HepG2 (cell line): Measurements from ENCODE around the gene PFDN2. TPM values are rescaled to one million over a fixed set of nuclear protein-coding genes. Genes with fewer than 3 reads are reported as not detected.

Source experiments
- IRF2 ChIP-seq: IDR thresholded peaks from 2 replicates; pipeline ENCODE4 v1.6.1; 2018; ENCODE audit warnings: missing genetic modification reagents, missing compliant biosample characterization
- MAZ ChIP-seq, 2 experiments: sonication (generic) in 1 of 2; formaldehyde crosslinking in 1 of 2; IDR thresholded peaks; 2 replicates each; pipeline versions ENCODE4 v1.5.0 to v1.6.1; 2012 to 2020; ENCODE audit warnings: low read depth in 2 of 2, mild to moderate bottlenecking in 2 of 2, borderline replicate concordance in 1 of 2, improper control_type of control experiment in 1 of 2, low read length in 1 of 2, missing genetic modification reagents in 1 of 2, moderate library complexity in 1 of 2
- MYC ChIP-seq: sonication (generic); formaldehyde crosslinking; IDR thresholded peaks from 2 replicates; pipeline ENCODE4 v1.9.0; 2021; ENCODE audit warnings: missing genetic modification reagents, borderline replicate concordance
- PPARG ChIP-seq: conservative IDR thresholded peaks from 2 replicates; pipeline ENCODE4 v1.6.1; 2016; ENCODE audit warnings: missing biosample characterization, missing genetic modification reagents
- RAD21 ChIP-seq: fragments of 450-650 bp; formaldehyde crosslinking; IDR thresholded peaks from 2 replicates; pipeline ENCODE4 v1.5.0; 2020; ENCODE audit warnings: mild to moderate bottlenecking
- SETDB1 ChIP-seq: sonication (generic); formaldehyde crosslinking; IDR thresholded peaks from 2 replicates; pipeline ENCODE4 v1.5.1; 2020; ENCODE audit warnings: missing genetic modification reagents, mild to moderate bottlenecking, borderline replicate concordance
- SOX5 ChIP-seq: IDR thresholded peaks from 2 replicates; pipeline ENCODE4 v1.6.1; 2016; ENCODE audit warnings: borderline replicate concordance
- TBP ChIP-seq: sonication (generic); formaldehyde crosslinking; IDR thresholded peaks from 2 replicates; pipeline ENCODE4 v1.5.0; 2020; ENCODE audit warnings: missing genetic modification reagents
- TEAD2 ChIP-seq: sonication (generic); formaldehyde crosslinking; IDR thresholded peaks from 2 replicates; pipeline ENCODE4 v1.9.0; 2021; ENCODE audit warnings: missing genetic modification reagents
- ZNF329 ChIP-seq: sonication (generic); formaldehyde crosslinking; IDR thresholded peaks from 2 replicates; pipeline ENCODE4 v1.9.0; 2021; ENCODE audit warnings: low read depth, mild to moderate bottlenecking, missing genetic modification reagents
- ZNF431 ChIP-seq: sonication (generic); formaldehyde crosslinking; IDR thresholded peaks from 2 replicates; pipeline ENCODE4 v1.9.0; 2022; ENCODE audit warnings: missing genetic modification reagents, low read depth, mild to moderate bottlenecking, borderline replicate concordance
- ZNF484 ChIP-seq: sonication (generic); formaldehyde crosslinking; IDR thresholded peaks from 2 replicates; pipeline ENCODE4 v1.5.1; 2020; ENCODE audit warnings: mild to moderate bottlenecking, low read depth, missing genetic modification reagents, borderline replicate concordance
- ZNF572 ChIP-seq: sonication (generic); formaldehyde crosslinking; IDR thresholded peaks from 2 replicates; pipeline ENCODE4 v1.5.1; 2020; ENCODE audit warnings: mild to moderate bottlenecking, missing genetic modification reagents
- ZNF850 ChIP-seq: sonication (generic); formaldehyde crosslinking; conservative IDR thresholded peaks from 2 replicates; pipeline ENCODE4 v1.9.0; 2021; ENCODE audit warnings: mild to moderate bottlenecking, missing genetic modification reagents
- ZSCAN21 ChIP-seq: sonication (generic); formaldehyde crosslinking; IDR thresholded peaks from 2 replicates; pipeline ENCODE4 v1.8.0; 2022; ENCODE audit warnings: mild to moderate bottlenecking, missing genetic modification reagents, moderate library complexity, borderline replicate concordance
- polyA plus RNA-seq, 8 experiments: library from polyadenylated mRNA; depleted of rRNA in 3 of 8; stranded (reverse) in 7 of 8; unstranded in 1 of 8; fragments of >200 nt; fragmentation: Illumina TruSeq in 4 of 8; extraction: Trizol in 4 of 8; gene quantifications; 2 replicates each; pipeline versions ENCODE4 v1.2.1 to v1.2.3, GENCODE V29; 2011 to 2016; ENCODE audit warnings: low read depth in 4 of 8, missing spikeins in 1 of 8, mixed read lengths in 1 of 8; ENCODE audit not compliant: insufficient read depth in 1 of 8
- total RNA-seq, 5 experiments: library from RNA; depleted of rRNA; stranded (reverse); fragments of >200 nt; fragmentation: Illumina TruSeq; extraction: Trizol; gene quantifications; 2 replicates each; pipeline ENCODE4 v1.2.3, GENCODE V29; 2016; ENCODE audit warnings: low read depth in 1 of 5
- TF ChIP-seq, protein P1 (sequence below): sonication (generic); formaldehyde crosslinking; IDR thresholded peaks from 2 replicates; pipeline ENCODE4 v1.4.0; 2020; ENCODE audit warnings: missing genetic modification reagents; ENCODE audit errors: not compliant biosample characterization
- TF ChIP-seq, protein P2 (sequence below): sonication (generic); formaldehyde crosslinking; IDR thresholded peaks from 2 replicates; pipeline ENCODE4 v1.4.0; 2020; ENCODE audit warnings: missing genetic modification reagents, borderline replicate concordance
- TF ChIP-seq, protein P3 (sequence below): sonication (generic); formaldehyde crosslinking; IDR thresholded peaks from 2 replicates; pipeline ENCODE4 v1.8.1; 2023; ENCODE audit warnings: mild to moderate bottlenecking, missing genetic modification reagents
- TF ChIP-seq, protein P4 (sequence below): sonication (generic); formaldehyde crosslinking; IDR thresholded peaks from 2 replicates; pipeline ENCODE4 v1.8.1; 2023; ENCODE audit warnings: mild to moderate bottlenecking, missing genetic modification reagents
- TF ChIP-seq, protein P5 (sequence below): fragments of 450-650 bp; IDR thresholded peaks from 2 replicates; pipeline ENCODE4 v1.6.1; 2016

PFDN2 gene
- total and polyA plus RNA-seq, 2 of the 13 experiments (the other 11 are each of a cell fraction or from before 2014, with no cell fraction given): 62.6 to 63.6 TPM

DNA sequence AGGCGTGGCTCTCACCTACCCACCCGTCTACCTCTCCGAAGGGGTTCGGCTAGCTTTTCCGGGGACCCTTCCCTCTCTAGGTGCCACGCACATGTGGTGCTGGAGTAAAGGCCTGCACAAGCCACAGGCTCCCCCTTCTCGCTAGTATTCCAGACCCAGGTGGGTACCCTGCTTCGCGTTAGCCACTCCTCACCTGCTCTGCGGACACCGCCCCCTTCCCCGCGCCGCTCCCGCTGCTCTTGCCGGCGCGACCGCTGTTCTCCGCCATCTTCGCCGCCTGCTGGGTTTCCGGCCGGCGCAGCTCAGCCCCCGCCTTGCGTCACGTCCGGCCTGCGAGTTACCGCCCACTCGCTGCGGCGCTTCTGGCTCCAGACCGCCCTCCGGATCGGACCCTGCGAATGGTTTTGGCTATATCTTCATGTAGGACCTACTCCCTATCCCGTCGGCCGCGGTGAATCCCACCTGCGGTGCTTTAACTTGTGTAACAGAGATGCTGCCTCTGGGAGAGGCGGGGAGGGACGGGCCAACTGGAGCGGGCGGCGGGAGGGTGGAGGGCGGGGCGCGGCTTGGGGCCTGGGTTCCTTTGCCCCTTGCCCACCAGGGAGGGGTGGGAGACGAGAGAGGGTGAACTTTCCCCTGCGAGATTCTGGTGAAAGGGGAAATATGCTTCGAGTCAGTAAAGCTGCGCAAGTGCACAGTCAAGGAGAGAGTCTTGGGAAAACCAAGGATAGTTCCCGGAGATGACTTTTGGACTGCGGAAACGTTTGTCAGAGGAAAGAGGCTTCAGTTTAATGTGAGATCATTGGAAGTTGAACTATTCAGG lies at the start of gene PFDN2, which contains the start of gene NIT1 (continued):
- TF ChIP-seq, protein P1, sequence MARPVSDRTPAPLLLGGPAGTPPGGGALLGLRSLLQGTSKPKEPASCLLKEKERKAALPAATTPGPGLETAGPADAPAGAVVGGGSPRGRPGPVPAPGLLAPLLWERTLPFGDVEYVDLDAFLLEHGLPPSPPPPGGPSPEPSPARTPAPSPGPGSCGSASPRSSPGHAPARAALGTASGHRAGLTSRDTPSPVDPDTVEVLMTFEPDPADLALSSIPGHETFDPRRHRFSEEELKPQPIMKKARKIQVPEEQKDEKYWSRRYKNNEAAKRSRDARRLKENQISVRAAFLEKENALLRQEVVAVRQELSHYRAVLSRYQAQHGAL (CRISPR knock-in tag): peak; percentile 36
- TF ChIP-seq ZNF572 (CRISPR knock-in tag) (no peak), ZNF431 (peak; percentile 37; the same call in 1 of the 2 replicates), MAZ (IDR thresholded peaks at IDR 0.05; ENCODE audit: borderline replicate concordance, low read depth, low read length) (peak; percentile 27; the same call in 1 of the 2 replicates), MAZ (CRISPR knock-in tag; IDR thresholded peaks at IDR 0.05; ENCODE audit: low read depth) (peak; percentile 80; the same call in 1 of the 2 replicates), ZSCAN21 (CRISPR knock-in tag) (no peak), RAD21 (CRISPR knock-in tag) (peak; percentile 26; the same call in 1 of the 2 replicates), TEAD2 (CRISPR knock-in tag) (no peak), MYC (peak; percentile 87; the same call in 1 of the 2 replicates), ZNF329 (CRISPR knock-in tag) (no peak), IRF2 (CRISPR knock-in tag) (peak; percentile 62; the same call in 1 of the 2 replicates), SOX5 (CRISPR knock-in tag) (peak; percentile 33; the same call in 1 of the 2 replicates), PPARG (CRISPR knock-in tag) (no peak), TBP (CRISPR knock-in tag) (no peak), ZNF484 (CRISPR knock-in tag) (no peak), ZNF850 (CRISPR knock-in tag) (no peak), SETDB1 (CRISPR knock-in tag) (no peak)
- TF ChIP-seq, protein P2, sequence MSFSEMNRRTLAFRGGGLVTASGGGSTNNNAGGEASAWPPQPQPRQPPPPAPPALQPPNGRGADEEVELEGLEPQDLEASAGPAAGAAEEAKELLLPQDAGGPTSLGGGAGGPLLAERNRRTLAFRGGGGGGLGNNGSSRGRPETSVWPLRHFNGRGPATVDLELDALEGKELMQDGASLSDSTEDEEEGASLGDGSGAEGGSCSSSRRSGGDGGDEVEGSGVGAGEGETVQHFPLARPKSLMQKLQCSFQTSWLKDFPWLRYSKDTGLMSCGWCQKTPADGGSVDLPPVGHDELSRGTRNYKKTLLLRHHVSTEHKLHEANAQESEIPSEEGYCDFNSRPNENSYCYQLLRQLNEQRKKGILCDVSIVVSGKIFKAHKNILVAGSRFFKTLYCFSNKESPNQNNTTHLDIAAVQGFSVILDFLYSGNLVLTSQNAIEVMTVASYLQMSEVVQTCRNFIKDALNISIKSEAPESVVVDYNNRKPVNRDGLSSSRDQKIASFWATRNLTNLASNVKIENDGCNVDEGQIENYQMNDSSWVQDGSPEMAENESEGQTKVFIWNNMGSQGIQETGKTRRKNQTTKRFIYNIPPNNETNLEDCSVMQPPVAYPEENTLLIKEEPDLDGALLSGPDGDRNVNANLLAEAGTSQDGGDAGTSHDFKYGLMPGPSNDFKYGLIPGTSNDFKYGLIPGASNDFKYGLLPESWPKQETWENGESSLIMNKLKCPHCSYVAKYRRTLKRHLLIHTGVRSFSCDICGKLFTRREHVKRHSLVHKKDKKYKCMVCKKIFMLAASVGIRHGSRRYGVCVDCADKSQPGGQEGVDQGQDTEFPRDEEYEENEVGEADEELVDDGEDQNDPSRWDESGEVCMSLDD (CRISPR knock-in tag): peak; percentile 56; the same call in 1 of the 2 replicates
- TF ChIP-seq, protein P3, sequence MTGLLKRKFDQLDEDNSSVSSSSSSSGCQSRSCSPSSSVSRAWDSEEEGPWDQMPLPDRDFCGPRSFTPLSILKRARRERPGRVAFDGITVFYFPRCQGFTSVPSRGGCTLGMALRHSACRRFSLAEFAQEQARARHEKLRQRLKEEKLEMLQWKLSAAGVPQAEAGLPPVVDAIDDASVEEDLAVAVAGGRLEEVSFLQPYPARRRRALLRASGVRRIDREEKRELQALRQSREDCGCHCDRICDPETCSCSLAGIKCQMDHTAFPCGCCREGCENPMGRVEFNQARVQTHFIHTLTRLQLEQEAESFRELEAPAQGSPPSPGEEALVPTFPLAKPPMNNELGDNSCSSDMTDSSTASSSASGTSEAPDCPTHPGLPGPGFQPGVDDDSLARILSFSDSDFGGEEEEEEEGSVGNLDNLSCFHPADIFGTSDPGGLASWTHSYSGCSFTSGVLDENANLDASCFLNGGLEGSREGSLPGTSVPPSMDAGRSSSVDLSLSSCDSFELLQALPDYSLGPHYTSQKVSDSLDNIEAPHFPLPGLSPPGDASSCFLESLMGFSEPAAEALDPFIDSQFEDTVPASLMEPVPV (CRISPR knock-in tag): peak; percentile 64; the same call in 1 of the 2 replicates
- TF ChIP-seq, protein P4, sequence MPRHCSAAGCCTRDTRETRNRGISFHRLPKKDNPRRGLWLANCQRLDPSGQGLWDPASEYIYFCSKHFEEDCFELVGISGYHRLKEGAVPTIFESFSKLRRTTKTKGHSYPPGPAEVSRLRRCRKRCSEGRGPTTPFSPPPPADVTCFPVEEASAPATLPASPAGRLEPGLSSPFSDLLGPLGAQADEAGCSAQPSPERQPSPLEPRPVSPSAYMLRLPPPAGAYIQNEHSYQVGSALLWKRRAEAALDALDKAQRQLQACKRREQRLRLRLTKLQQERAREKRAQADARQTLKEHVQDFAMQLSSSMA (CRISPR knock-in tag): peak; percentile 63; the same call in 1 of the 2 replicates
- TF ChIP-seq, protein P5, sequence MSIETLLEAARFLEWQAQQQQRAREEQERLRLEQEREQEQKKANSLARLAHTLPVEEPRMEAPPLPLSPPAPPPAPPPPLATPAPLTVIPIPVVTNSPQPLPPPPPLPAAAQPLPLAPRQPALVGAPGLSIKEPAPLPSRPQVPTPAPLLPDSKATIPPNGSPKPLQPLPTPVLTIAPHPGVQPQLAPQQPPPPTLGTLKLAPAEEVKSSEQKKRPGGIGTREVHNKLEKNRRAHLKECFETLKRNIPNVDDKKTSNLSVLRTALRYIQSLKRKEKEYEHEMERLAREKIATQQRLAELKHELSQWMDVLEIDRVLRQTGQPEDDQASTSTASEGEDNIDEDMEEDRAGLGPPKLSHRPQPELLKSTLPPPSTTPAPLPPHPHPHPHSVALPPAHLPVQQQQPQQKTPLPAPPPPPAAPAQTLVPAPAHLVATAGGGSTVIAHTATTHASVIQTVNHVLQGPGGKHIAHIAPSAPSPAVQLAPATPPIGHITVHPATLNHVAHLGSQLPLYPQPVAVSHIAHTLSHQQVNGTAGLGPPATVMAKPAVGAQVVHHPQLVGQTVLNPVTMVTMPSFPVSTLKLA: no peak
